Upper lobe of left lung (tissue), 4 donors: ENCODE data around the gene CCNT2.

Experiments
- CTCF ChIP-seq, 6 experiments: fragments of 450-650 bp in 4 of 6; fragments of 200-600 bp in 2 of 6; sonication (generic) in 2 of 6; IDR thresholded peaks; one replicate each; pipeline ENCODE4 v1.5.1; 2016 to 2019; ENCODE audit warnings: antibody characterized with exemption in 6 of 6
- EP300 ChIP-seq, 4 donors: sonication (generic); formaldehyde crosslinking; IDR thresholded peaks; one replicate each; pipeline ENCODE4 v1.5.1; 2017; ENCODE audit warnings: antibody characterized with exemption in 4 of 4, control low read depth in 2 of 4

- no peak for TF ChIP-seq EP300 (IDR thresholded peaks at IDR 0.05)
- no peak for TF ChIP-seq CTCF (IDR thresholded peaks at IDR 0.05)
Measured at GRCh38 chr2:134946073-134946472, 27.5 kb downstream of the CCNT2 start.
